Trophoblast cell (in vitro differentiated cells and primary cell): Measurements from ENCODE around the gene KCTD5. TPM values are rescaled to one million over a fixed set of nuclear protein-coding genes. Genes with fewer than 3 reads are reported as not detected.
A peak's percentile ranks its signal among the peaks of the same experiment; 100 is the strongest.
"Not testable (repeated sequence)": the region's sequence is repeated elsewhere in the genome, so short reads cannot be mapped to it uniquely, and the experiment has no call there.

Experiments
- DNase-seq, 2 donors: peaks; one replicate each; pipeline ENCODE4 v3.0.0-alpha.2; 2016
- H2AFZ ChIP-seq: 2 replicates; pipeline ENCODE4 v1.6.1; 2013; ENCODE audit warnings: low read length, moderate library complexity, mild to moderate bottlenecking; ENCODE audit not compliant: insufficient read depth, poor library complexity
- H2AK5ac ChIP-seq: 2 replicates; pipeline ENCODE4 v1.6.1; 2013; ENCODE audit warnings: mild to moderate bottlenecking, low read length
- H2BK120ac ChIP-seq: 2 replicates; pipeline ENCODE4 v1.6.1; 2013; ENCODE audit warnings: low read length, mild to moderate bottlenecking, moderate library complexity; ENCODE audit not compliant: insufficient read depth, poor library complexity
- H2BK12ac ChIP-seq: 2 replicates; pipeline ENCODE4 v1.6.1; 2013; ENCODE audit warnings: mild to moderate bottlenecking, low read length, moderate library complexity
- H2BK5ac ChIP-seq: 2 replicates; pipeline ENCODE4 v1.6.1; 2013; ENCODE audit warnings: low read length, low read depth, moderate library complexity, mild to moderate bottlenecking; ENCODE audit not compliant: poor library complexity
- H3K14ac ChIP-seq: 2 replicates; pipeline ENCODE4 v1.6.1; 2013; ENCODE audit warnings: mild to moderate bottlenecking, low read length
- H3K18ac ChIP-seq: 2 replicates; pipeline ENCODE4 v1.6.1; 2013; ENCODE audit warnings: mild to moderate bottlenecking, low read length
- H3K23ac ChIP-seq: 2 replicates; pipeline ENCODE4 v1.6.1; 2013; ENCODE audit warnings: low read length
- H3K27ac ChIP-seq: 2 replicates; pipeline ENCODE4 v1.5.1; 2013; ENCODE audit warnings: low read depth, mild to moderate bottlenecking, inconsistent platforms, low read length, moderate library complexity
- H3K27me3 ChIP-seq: 2 replicates; pipeline ENCODE4 v1.6.1; 2013; ENCODE audit warnings: inconsistent platforms, mild to moderate bottlenecking, low read length, moderate library complexity; ENCODE audit not compliant: insufficient read depth
- H3K36me3 ChIP-seq, 2 experiments: 1 replicate in 1 of 2; 2 replicates in 1 of 2; pipeline ENCODE4 v1.6.1; 2013; ENCODE audit warnings: low read length in 2 of 2, mild to moderate bottlenecking in 2 of 2, moderate library complexity in 1 of 2; ENCODE audit not compliant: insufficient read depth in 2 of 2, control insufficient read depth in 1 of 2
- H3K4ac ChIP-seq: 2 replicates; pipeline ENCODE4 v1.6.1; 2013; ENCODE audit warnings: low read depth, mild to moderate bottlenecking, low read length, moderate library complexity
- H3K4me1 ChIP-seq, 2 experiments: 1 replicate in 1 of 2; 2 replicates in 1 of 2; pipeline ENCODE4 v1.6.1; 2013; ENCODE audit warnings: low read length in 2 of 2, mild to moderate bottlenecking in 2 of 2, moderate library complexity in 1 of 2; ENCODE audit not compliant: insufficient read depth in 2 of 2, control insufficient read depth in 1 of 2
- H3K4me2 ChIP-seq: 2 replicates; pipeline ENCODE4 v1.6.1; 2013; ENCODE audit warnings: inconsistent platforms, mild to moderate bottlenecking, low read length, moderate library complexity
- H3K4me3 ChIP-seq: 2 replicates; pipeline ENCODE4 v1.5.1; 2013; ENCODE audit warnings: mild to moderate bottlenecking, low read depth, low read length, inconsistent platforms
- H3K79me1 ChIP-seq: one replicate; pipeline ENCODE4 v1.6.1; 2013; ENCODE audit warnings: low read length
- H3K79me2 ChIP-seq: 2 replicates; pipeline ENCODE4 v1.6.1; 2013; ENCODE audit warnings: low read length, mild to moderate bottlenecking; ENCODE audit not compliant: control insufficient read depth, insufficient read depth, poor library complexity
- H3K9ac ChIP-seq: 2 replicates; pipeline ENCODE4 v1.6.1; 2013; ENCODE audit warnings: mild to moderate bottlenecking, low read length
- H3K9me3 ChIP-seq: 2 replicates; pipeline ENCODE4 v1.6.1; 2013; ENCODE audit warnings: low read depth, mild to moderate bottlenecking, control low read depth, inconsistent platforms, low read length; ENCODE audit not compliant: insufficient read depth
- H4K12ac ChIP-seq: 2 replicates; pipeline ENCODE4 v1.6.1; 2013; ENCODE audit warnings: low read depth, mild to moderate bottlenecking, low read length, moderate library complexity
- H4K8ac ChIP-seq: 2 replicates; pipeline ENCODE4 v1.6.1; 2013; ENCODE audit warnings: low read depth, mild to moderate bottlenecking, low read length, moderate library complexity
- H4K91ac ChIP-seq: one replicate; pipeline ENCODE4 v1.6.1; 2013; ENCODE audit warnings: low read depth, mild to moderate bottlenecking, low read length, moderate library complexity
- WGBS: extraction: QIAGEN DNeasy Blood & Tissue Kit; methylation state at CpG from one replicate; pipeline ENCODE4 v1.1.7; 2013; ENCODE audit warnings: missing lambda C conversion rate; ENCODE audit not compliant: insufficient read length, insufficient coverage; ENCODE audit errors: extremely low coverage; 5-methylcytosine and 5-hydroxymethylcytosine counted together
- polyA plus RNA-seq: library from polyadenylated mRNA; stranded (reverse); fragments of 200-250 nt; gene quantifications from 2 replicates; pipeline ENCODE4 v1.2.3, GENCODE V29; 2013

KCTD5 gene, protein sequence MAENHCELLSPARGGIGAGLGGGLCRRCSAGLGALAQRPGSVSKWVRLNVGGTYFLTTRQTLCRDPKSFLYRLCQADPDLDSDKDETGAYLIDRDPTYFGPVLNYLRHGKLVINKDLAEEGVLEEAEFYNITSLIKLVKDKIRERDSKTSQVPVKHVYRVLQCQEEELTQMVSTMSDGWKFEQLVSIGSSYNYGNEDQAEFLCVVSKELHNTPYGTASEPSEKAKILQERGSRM
- polyA plus RNA-seq: 61.6 and 64.8 TPM in 2 replicates

DNA sequence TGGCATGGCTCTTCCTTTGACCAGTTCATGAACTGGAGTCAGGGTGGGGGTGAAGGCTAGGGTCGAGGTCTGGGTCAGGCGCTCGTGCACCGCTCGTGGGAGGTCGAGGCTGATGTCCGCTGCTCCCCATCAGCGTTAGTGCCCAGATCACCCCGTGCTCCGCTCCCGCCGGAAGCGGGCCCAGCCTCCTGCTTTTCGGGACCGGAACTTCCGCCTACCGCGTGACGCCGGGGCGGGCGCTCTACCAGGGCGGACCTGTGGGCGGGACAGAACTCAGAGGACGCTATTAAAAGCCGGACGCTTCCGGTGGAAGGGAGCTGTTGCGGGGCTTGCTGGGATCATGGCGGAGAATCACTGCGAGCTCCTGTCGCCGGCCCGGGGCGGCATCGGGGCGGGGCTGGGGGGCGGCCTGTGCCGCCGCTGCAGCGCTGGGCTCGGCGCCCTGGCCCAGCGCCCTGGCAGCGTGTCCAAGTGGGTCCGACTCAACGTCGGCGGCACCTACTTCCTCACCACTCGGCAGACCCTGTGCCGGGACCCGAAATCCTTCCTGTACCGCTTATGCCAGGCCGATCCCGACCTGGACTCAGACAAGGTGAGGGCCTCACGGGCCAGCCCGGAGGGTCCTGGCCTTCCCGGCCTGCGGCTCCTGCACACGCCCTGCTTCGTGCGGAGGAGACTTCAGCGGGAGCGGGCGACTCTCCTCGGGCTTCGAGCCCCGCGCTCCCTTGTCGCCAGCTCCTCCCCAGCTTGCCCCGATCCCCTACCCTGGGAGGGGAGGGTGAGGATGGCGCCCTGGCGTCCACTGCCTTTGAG, at the start of gene KCTD5:
KCTD5 (plus strand) TSS at position 315 of the 813 bp plus-strand sequence; CDS start at position 341, 26 bp downstream.
- DNase-seq: peak; percentile 94 to 98
- peaks cover 7% of the 10 kb centered on the region for H3K79me2 ChIP-seq
- peak within 1 kb of the TSS; percentile 99 for H3K9ac ChIP-seq
- H4K8ac ChIP-seq: peak within 1 kb of the TSS; percentile 99
- H3K23ac ChIP-seq: no peak within 1 kb of the TSS
- peak within 1 kb of the TSS; percentile 98 for H3K18ac ChIP-seq
- peak within 1 kb of the TSS; percentile 89 for H2AK5ac ChIP-seq
- no CpG with 5 or more reads among the region's 73 CpGs for WGBS
- peak within 1 kb of the TSS; percentile 98 for H4K12ac ChIP-seq
- H3K4ac ChIP-seq: peak within 1 kb of the TSS; percentile 96
- H3K27me3 ChIP-seq: no peaks in the 10 kb centered on the region
- no peaks in the 10 kb centered on the region for H3K36me3 ChIP-seq
- H3K14ac ChIP-seq: peak within 1 kb of the TSS; percentile 93
- H3K27ac ChIP-seq: peak within 1 kb of the TSS; percentile 41
- H2AFZ ChIP-seq: peak within 1 kb of the TSS; percentile 93
- no peak within 1 kb of the TSS for H2BK12ac ChIP-seq
- H4K91ac ChIP-seq: peak within 1 kb of the TSS; percentile 88
- H2BK120ac ChIP-seq: peak within 1 kb of the TSS; percentile 70
- no peaks in the 10 kb centered on the region for H3K4me1 ChIP-seq
- peak within 1 kb of the TSS; percentile 84 for H3K4me3 ChIP-seq
- peak within 1 kb of the TSS; percentile 12 for H2BK5ac ChIP-seq
- peak within 1 kb of the TSS; percentile 92 for H3K4me2 ChIP-seq
- peaks cover 5% of the 10 kb centered on the region for H3K79me1 ChIP-seq
- no peaks in the 10 kb centered on the region for H3K9me3 ChIP-seq

DNA sequence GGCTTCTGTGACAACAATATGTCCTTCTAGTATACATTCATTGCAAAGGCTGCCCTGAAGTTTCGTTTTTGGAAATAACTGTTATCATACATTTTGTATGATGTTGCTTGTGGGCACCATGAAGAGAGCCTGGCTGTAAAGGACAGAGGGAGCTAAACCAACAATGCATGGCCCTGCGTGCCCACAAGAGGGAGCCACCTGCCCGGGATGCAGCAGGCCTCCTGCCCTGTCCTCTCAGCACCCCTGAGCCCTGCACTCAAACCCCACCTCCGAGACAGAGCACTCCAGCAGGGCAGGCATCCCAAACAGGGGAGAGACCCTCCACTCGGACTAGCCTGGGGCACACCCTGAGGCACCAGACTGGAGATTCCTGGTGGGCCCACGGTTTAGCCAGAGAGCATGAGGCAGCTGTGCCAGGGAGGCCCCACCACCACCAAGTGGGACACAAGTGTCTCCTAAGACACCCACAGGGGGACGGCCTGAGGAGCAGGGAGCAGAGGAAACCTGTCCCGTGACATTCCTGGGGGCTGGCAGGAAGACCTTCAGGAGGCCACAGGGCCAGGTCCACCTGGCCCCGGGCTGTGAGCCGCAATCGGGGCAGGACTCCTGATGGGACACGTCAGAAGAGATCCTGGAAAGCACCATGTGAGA, 43.1 kb upstream of the KCTD5 start:
- H3K9ac ChIP-seq, DNase-seq, H3K4me3 ChIP-seq, H3K18ac ChIP-seq, H2BK12ac ChIP-seq, H3K79me2 ChIP-seq, H3K9me3 ChIP-seq, H2BK5ac ChIP-seq, H2AK5ac ChIP-seq, H4K8ac ChIP-seq, H4K12ac ChIP-seq, H3K4ac ChIP-seq, H2BK120ac ChIP-seq, H3K27me3 ChIP-seq, H3K14ac ChIP-seq, H3K36me3 ChIP-seq, H3K27ac ChIP-seq, H2AFZ ChIP-seq, H3K4me2 ChIP-seq, H3K4me1 ChIP-seq, H4K91ac ChIP-seq, H3K23ac ChIP-seq, H3K79me1 ChIP-seq: not testable (repeated sequence)
- no CpG with 5 or more reads among the region's 12 CpGs for WGBS

DNA sequence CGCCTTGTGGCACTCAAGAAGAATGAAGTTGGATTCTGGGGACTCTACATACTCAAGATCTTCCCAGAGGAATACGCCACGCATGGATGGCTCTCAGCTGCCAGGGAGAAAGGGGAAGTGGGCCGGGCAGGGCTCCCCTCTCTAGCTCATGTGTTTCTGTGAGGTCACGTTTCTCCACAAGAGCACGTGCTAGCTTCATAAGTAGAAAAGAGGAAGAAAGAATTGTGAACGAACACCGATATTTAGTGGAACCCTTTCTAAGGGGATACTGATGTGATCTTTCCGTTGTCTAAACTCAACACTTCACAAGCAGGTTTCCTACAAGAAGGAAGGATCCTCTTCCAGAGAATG, 42.6 kb upstream of the KCTD5 start:
- H3K79me2 ChIP-seq, H3K14ac ChIP-seq, H3K9ac ChIP-seq, H3K4ac ChIP-seq, H3K27ac ChIP-seq, H3K4me3 ChIP-seq, H2AFZ ChIP-seq, H4K91ac ChIP-seq, H3K9me3 ChIP-seq, H2BK120ac ChIP-seq, H4K8ac ChIP-seq, H4K12ac ChIP-seq, DNase-seq, H2BK5ac ChIP-seq, H3K36me3 ChIP-seq, H3K4me1 ChIP-seq, H3K23ac ChIP-seq, H2AK5ac ChIP-seq, H3K18ac ChIP-seq, H2BK12ac ChIP-seq, H3K79me1 ChIP-seq, H3K27me3 ChIP-seq, H3K4me2 ChIP-seq: not testable (repeated sequence)
- WGBS: no CpG with 5 or more reads among the region's 9 CpGs

DNA sequence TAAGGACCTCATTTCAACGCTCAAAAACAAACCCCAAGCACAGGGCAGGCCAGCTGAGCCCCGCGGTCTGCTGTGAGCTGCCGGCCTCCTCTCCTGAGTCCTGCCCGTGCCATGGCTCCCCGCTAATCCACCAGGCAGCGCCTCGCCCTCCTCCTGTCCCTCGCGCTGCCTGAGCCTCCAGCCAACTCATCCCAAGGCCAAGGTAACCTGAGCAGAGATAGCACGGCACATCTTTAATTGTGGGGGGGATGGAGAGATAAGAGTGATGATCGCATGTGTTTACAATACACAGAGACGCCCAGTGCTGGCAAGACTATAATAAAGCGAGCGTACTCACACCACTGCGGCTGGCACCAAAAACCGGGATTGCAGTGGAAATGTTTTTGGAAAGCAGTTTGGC, 39.8 kb upstream of the KCTD5 start:
- H4K8ac ChIP-seq, H2AK5ac ChIP-seq, H3K4me1 ChIP-seq, H4K91ac ChIP-seq, H2BK12ac ChIP-seq, H3K4me3 ChIP-seq, H3K14ac ChIP-seq, H3K9ac ChIP-seq, H4K12ac ChIP-seq, H3K36me3 ChIP-seq, DNase-seq, H3K27me3 ChIP-seq, H2BK5ac ChIP-seq, H3K4me2 ChIP-seq, H3K27ac ChIP-seq, H3K23ac ChIP-seq, H3K79me2 ChIP-seq, H2BK120ac ChIP-seq, H3K9me3 ChIP-seq, H2AFZ ChIP-seq, H3K4ac ChIP-seq, H3K79me1 ChIP-seq, H3K18ac ChIP-seq: not testable (repeated sequence)
- WGBS: no CpG with 5 or more reads among the region's 17 CpGs
